ENCODE results near the gene ASAP3. TPM values are rescaled to one million over a fixed set of nuclear protein-coding genes. Genes with fewer than 3 reads are reported as not detected.

The ASAP3 gene
- total and polyA plus RNA-seq, 2 of the 13 experiments (the other 11 are each of a cell fraction or from before 2014, with no cell fraction given): 32.6 to 37.0 TPM

DNA sequence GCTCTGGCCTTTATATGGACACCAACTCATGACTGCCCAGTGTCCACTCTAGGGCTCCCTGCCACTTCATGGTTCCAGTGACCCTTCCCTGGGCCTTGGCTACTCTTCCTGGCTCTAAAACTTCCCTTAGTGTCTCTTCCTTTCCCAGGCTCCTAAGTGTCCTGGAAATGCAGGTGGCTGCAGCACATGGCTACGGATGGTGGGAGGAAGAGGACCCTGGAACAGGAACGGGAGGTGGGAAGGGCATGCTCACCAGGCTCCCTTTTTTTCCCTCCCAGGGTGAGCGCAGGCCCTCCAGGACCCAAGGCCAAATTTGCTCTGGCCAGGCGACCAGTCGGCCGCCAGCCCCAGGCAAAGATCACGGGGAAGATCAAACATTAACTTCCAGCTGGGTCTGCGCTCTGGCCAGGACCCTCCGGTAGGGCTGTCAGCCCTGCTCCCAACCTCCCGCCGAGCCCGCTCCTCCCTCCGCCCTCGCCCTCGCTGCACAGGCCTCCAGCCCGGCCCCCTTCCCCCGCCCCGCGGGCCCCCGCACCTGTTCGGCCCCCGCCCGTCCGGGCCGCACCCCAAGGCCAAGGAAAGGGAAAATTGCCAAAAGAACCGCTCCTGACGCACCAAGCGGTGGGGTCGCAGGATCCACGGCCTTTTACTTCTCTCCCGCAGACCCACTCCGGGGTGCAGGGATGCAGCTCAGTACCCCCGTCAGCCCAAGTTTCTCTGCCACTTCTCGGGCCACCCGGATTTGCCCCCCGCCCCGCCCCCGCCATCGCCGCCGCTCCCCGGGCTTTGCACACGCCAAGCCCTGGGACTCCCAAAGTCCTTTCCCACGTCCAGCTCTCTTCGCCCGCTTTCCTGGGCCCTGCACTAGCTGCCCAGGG is 60.3 kb downstream of the ASAP3 start (continued):
- TF ChIP-seq, protein P1, sequence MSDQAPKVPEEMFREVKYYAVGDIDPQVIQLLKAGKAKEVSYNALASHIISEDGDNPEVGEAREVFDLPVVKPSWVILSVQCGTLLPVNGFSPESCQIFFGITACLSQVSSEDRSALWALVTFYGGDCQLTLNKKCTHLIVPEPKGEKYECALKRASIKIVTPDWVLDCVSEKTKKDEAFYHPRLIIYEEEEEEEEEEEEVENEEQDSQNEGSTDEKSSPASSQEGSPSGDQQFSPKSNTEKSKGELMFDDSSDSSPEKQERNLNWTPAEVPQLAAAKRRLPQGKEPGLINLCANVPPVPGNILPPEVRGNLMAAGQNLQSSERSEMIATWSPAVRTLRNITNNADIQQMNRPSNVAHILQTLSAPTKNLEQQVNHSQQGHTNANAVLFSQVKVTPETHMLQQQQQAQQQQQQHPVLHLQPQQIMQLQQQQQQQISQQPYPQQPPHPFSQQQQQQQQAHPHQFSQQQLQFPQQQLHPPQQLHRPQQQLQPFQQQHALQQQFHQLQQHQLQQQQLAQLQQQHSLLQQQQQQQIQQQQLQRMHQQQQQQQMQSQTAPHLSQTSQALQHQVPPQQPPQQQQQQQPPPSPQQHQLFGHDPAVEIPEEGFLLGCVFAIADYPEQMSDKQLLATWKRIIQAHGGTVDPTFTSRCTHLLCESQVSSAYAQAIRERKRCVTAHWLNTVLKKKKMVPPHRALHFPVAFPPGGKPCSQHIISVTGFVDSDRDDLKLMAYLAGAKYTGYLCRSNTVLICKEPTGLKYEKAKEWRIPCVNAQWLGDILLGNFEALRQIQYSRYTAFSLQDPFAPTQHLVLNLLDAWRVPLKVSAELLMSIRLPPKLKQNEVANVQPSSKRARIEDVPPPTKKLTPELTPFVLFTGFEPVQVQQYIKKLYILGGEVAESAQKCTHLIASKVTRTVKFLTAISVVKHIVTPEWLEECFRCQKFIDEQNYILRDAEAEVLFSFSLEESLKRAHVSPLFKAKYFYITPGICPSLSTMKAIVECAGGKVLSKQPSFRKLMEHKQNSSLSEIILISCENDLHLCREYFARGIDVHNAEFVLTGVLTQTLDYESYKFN (CRISPR knock-in tag; conservative IDR thresholded peaks at IDR 0.05): peak; percentile 80
- TF ChIP-seq, protein P2, sequence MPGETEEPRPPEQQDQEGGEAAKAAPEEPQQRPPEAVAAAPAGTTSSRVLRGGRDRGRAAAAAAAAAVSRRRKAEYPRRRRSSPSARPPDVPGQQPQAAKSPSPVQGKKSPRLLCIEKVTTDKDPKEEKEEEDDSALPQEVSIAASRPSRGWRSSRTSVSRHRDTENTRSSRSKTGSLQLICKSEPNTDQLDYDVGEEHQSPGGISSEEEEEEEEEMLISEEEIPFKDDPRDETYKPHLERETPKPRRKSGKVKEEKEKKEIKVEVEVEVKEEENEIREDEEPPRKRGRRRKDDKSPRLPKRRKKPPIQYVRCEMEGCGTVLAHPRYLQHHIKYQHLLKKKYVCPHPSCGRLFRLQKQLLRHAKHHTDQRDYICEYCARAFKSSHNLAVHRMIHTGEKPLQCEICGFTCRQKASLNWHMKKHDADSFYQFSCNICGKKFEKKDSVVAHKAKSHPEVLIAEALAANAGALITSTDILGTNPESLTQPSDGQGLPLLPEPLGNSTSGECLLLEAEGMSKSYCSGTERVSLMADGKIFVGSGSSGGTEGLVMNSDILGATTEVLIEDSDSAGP (CRISPR knock-in tag; IDR thresholded peaks at IDR 0.05; ENCODE audit: borderline replicate concordance): peak; percentile 41
- TF ChIP-seq CBFB (CRISPR knock-in tag; IDR thresholded peaks at IDR 0.05) (0 out of 2 replicates have a peak, but pooled peaks have one; percentile 49), BORCS8-MEF2B (CRISPR knock-in tag; IDR thresholded peaks at IDR 0.05) (peak; percentile 70; the same call in 1 of the 2 replicates), EEA1 (CRISPR knock-in tag; IDR thresholded peaks at IDR 0.05; ENCODE audit: borderline replicate concordance) (no peak), ARNTL (CRISPR knock-in tag; IDR thresholded peaks at IDR 0.05) (0 out of 2 replicates have a peak, but pooled peaks have one; percentile 11), PAX8 (CRISPR knock-in tag; IDR thresholded peaks at IDR 0.05; ENCODE audit: borderline replicate concordance) (no peak), ZNF83 (CRISPR knock-in tag; IDR thresholded peaks at IDR 0.05; ENCODE audit: borderline replicate concordance) (0 out of 2 replicates have a peak, but pooled peaks have one; percentile 39), TBX3 (IDR thresholded peaks at IDR 0.05; ENCODE audit: borderline replicate concordance) (no peak), HIVEP1 (CRISPR knock-in tag; IDR thresholded peaks at IDR 0.05) (no peak)
- TF ChIP-seq, protein P3, sequence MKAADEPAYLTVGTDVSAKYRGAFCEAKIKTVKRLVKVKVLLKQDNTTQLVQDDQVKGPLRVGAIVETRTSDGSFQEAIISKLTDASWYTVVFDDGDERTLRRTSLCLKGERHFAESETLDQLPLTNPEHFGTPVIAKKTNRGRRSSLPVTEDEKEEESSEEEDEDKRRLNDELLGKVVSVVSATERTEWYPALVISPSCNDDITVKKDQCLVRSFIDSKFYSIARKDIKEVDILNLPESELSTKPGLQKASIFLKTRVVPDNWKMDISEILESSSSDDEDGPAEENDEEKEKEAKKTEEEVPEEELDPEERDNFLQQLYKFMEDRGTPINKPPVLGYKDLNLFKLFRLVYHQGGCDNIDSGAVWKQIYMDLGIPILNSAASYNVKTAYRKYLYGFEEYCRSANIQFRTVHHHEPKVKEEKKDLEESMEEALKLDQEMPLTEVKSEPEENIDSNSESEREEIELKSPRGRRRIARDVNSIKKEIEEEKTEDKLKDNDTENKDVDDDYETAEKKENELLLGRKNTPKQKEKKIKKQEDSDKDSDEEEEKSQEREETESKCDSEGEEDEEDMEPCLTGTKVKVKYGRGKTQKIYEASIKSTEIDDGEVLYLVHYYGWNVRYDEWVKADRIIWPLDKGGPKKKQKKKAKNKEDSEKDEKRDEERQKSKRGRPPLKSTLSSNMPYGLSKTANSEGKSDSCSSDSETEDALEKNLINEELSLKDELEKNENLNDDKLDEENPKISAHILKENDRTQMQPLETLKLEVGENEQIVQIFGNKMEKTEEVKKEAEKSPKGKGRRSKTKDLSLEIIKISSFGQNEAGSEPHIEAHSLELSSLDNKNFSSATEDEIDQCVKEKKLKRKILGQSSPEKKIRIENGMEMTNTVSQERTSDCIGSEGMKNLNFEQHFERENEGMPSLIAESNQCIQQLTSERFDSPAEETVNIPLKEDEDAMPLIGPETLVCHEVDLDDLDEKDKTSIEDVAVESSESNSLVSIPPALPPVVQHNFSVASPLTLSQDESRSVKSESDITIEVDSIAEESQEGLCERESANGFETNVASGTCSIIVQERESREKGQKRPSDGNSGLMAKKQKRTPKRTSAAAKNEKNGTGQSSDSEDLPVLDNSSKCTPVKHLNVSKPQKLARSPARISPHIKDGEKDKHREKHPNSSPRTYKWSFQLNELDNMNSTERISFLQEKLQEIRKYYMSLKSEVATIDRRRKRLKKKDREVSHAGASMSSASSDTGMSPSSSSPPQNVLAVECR (CRISPR knock-in tag; IDR thresholded peaks at IDR 0.05; ENCODE audit: borderline replicate concordance): peak; percentile 69
- TF ChIP-seq, protein P4, sequence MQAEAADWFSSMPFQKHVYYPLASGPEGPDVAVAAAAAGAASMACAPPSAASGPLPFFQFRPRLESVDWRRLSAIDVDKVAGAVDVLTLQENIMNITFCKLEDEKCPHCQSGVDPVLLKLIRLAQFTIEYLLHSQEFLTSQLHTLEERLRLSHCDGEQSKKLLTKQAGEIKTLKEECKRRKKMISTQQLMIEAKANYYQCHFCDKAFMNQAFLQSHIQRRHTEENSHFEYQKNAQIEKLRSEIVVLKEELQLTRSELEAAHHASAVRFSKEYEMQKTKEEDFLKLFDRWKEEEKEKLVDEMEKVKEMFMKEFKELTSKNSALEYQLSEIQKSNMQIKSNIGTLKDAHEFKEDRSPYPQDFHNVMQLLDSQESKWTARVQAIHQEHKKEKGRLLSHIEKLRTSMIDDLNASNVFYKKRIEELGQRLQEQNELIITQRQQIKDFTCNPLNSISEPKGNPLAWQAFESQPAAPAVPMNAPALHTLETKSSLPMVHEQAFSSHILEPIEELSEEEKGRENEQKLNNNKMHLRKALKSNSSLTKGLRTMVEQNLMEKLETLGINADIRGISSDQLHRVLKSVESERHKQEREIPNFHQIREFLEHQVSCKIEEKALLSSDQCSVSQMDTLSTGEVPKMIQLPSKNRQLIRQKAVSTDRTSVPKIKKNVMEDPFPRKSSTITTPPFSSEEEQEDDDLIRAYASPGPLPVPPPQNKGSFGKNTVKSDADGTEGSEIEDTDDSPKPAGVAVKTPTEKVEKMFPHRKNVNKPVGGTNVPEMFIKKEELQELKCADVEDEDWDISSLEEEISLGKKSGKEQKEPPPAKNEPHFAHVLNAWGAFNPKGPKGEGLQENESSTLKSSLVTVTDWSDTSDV (CRISPR knock-in tag; IDR thresholded peaks at IDR 0.05): 0 out of 2 replicates have a peak, but pooled peaks have one; percentile 46

All from HepG2 (cell line).